Activated CD8-positive, alpha-beta memory T cell treated with anti-CD3 and anti-CD28 coated beads, Interleukin-2, amount 50 U/mL, for 24 hours (primary cell): ENCODE results near the gene NPNT.
"Not testable (repeated sequence)": the region's sequence is repeated elsewhere in the genome, so short reads cannot be mapped to it uniquely, and the experiment has no call there.

Experiments
- DNase-seq: peaks from one replicate; pipeline ENCODE4 v3.0.0-alpha.2; 2020; ENCODE audit errors: extremely low read depth

Gene NPNT

GRCh38 chr4:105894660-105895582 is at the start of gene NPNT:
Gene NPNT (plus strand): TSS chr4:105895471. CDS start chr4:105895653, 182 bp downstream.
- no peak for DNase-seq

- DNase-seq = no peak
Measured at GRCh38 chr4:105845559-105845958, 49.7 kb upstream of the NPNT start.

GRCh38 chr4:105848359-105848758 is 46.9 kb upstream of the NPNT start:
- not testable (repeated sequence) for DNase-seq

GRCh38 chr4:105851196-105851595 is 44.1 kb upstream of the NPNT start:
- no peak for DNase-seq

GRCh38 chr4:105852230-105852629 is 43.0 kb upstream of the NPNT start:
- DNase-seq = not testable (repeated sequence)

- DNase-seq = no peak
Measured at GRCh38 chr4:105858466-105859040, 36.7 kb upstream of the NPNT start.

GRCh38 chr4:105859233-105859632 is 36.0 kb upstream of the NPNT start:
- DNase-seq = no peak

GRCh38 chr4:105870963-105871362 is 24.3 kb upstream of the NPNT start:
- no peak for DNase-seq

- DNase-seq = no peak
Measured at GRCh38 chr4:105871997-105872396, 23.3 kb upstream of the NPNT start.

GRCh38 chr4:105875233-105875632 is 20.0 kb upstream of the NPNT start:
- DNase-seq = no peak

GRCh38 chr4:105878668-105879067 is 16.6 kb upstream of the NPNT start:
- DNase-seq = no peak

- DNase-seq = no peak
Measured at GRCh38 chr4:105887508-105887907, 7.8 kb upstream of the NPNT start.

- DNase-seq = no peak
Measured at GRCh38 chr4:105895583-105896460, 551 bp downstream of the NPNT start.

- DNase-seq = no peak
Measured at GRCh38 chr4:105896461-105896942, 1.2 kb downstream of the NPNT start.

GRCh38 chr4:105896984-105897775 is 1.9 kb downstream of the NPNT start:
- DNase-seq = no peak

- DNase-seq = no peak
Measured at GRCh38 chr4:105900541-105900940, 5.3 kb downstream of the NPNT start.

GRCh38 chr4:105902550-105903262 is 7.4 kb downstream of the NPNT start:
- no peak for DNase-seq

GRCh38 chr4:105909787-105910281 is 14.6 kb downstream of the NPNT start:
- no peak for DNase-seq

- DNase-seq = no peak
Measured at GRCh38 chr4:105911426-105911825, 16.2 kb downstream of the NPNT start.

- DNase-seq = no peak
Measured at GRCh38 chr4:105912633-105913032, 17.4 kb downstream of the NPNT start.
